Measurements from ENCODE around the gene MLX.
A peak's percentile ranks its signal among the peaks of the same experiment; 100 is the strongest.

DNA sequence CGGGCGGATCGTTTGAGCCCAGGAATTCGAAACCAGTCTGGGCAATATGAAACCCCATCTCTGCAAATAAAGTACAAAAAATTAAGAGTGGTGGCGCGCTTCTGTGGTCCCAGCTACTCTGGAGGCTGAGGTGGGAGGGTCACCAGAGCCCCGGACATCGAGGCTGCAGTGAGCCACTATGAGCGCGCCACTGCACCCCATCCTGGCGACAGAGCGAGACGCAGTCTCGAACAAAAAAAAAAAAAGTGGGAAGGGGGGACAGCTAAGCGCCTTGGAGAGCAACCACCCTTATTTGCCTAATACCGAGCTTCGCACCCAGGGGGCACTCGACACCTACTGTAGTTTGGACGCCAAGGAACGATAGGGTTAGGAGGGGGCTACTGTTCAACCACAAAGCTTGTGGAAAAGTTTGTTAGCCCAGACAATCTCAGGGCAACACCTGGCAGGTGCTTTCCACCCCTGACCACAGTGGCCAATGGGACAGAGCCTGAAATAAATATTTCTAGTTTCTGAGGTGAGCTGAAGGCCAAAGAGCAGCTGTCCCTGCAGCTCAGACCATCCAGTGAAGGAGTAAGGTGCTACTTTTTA is 11.5 kb downstream of the MLX start:
- TF ChIP-seq, protein P1, sequence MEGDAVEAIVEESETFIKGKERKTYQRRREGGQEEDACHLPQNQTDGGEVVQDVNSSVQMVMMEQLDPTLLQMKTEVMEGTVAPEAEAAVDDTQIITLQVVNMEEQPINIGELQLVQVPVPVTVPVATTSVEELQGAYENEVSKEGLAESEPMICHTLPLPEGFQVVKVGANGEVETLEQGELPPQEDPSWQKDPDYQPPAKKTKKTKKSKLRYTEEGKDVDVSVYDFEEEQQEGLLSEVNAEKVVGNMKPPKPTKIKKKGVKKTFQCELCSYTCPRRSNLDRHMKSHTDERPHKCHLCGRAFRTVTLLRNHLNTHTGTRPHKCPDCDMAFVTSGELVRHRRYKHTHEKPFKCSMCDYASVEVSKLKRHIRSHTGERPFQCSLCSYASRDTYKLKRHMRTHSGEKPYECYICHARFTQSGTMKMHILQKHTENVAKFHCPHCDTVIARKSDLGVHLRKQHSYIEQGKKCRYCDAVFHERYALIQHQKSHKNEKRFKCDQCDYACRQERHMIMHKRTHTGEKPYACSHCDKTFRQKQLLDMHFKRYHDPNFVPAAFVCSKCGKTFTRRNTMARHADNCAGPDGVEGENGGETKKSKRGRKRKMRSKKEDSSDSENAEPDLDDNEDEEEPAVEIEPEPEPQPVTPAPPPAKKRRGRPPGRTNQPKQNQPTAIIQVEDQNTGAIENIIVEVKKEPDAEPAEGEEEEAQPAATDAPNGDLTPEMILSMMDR (IDR thresholded peaks at IDR 0.05), result peak; percentile 54 to 76 (median 72)
- no peak for TF ChIP-seq POLR2A (IDR thresholded peaks at IDR 0.05)
